Measurements from ENCODE around the gene PRODH2.

DNA sequence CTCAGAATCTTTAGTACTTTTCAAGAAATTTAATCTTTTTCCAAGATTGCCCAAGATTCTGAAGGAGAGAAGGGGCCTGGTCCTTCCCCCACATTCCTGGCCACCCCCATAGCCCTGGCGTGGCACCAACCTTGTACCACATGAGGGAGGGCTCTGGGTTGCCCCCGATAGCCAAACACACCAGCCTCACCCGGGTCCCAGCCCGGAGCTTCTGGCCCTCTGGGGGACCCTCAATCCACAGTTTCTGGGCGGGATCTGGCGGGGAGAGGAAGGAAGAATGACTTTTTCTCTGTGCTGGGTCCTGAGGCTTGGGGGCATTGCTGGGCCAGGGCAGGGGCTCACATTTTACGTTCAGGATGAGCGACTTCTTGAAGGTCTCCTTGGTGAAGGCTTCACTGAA is 35.3 kb upstream of the PRODH2 start:
- TF ChIP-seq POLR2A (IDR thresholded peaks at IDR 0.05; ENCODE audit: low read depth, low read length) (no peak), EZH2 (IDR thresholded peaks at IDR 0.05; ENCODE audit: borderline replicate concordance, low read depth, low read length, severe bottlenecking) (no peak), JUN (IDR thresholded peaks at IDR 0.05; ENCODE audit: borderline replicate concordance, insufficient read depth, insufficient read length, low read depth) (no peak), POLR2AphosphoS5 (IDR thresholded peaks at IDR 0.05; ENCODE audit: insufficient read depth, low read depth, low read length) (no peak)
- TF ChIP-seq, protein P1, sequence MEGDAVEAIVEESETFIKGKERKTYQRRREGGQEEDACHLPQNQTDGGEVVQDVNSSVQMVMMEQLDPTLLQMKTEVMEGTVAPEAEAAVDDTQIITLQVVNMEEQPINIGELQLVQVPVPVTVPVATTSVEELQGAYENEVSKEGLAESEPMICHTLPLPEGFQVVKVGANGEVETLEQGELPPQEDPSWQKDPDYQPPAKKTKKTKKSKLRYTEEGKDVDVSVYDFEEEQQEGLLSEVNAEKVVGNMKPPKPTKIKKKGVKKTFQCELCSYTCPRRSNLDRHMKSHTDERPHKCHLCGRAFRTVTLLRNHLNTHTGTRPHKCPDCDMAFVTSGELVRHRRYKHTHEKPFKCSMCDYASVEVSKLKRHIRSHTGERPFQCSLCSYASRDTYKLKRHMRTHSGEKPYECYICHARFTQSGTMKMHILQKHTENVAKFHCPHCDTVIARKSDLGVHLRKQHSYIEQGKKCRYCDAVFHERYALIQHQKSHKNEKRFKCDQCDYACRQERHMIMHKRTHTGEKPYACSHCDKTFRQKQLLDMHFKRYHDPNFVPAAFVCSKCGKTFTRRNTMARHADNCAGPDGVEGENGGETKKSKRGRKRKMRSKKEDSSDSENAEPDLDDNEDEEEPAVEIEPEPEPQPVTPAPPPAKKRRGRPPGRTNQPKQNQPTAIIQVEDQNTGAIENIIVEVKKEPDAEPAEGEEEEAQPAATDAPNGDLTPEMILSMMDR (IDR thresholded peaks at IDR 0.05; ENCODE audit: extremely low read depth in 1 of 2, insufficient read depth in 1 of 2, low read depth in 1 of 2, low read length in 2 of 2), result no peak

Data from endothelial cell of umbilical vein (primary cell).